Muscle layer of duodenum (tissue), 2 donors: ENCODE measurements around the gene CLIC4.
"Not testable (repeated sequence)": the region's sequence is repeated elsewhere in the genome, so short reads cannot be mapped to it uniquely, and the experiment has no call there.

ENCODE experiments used
- H3K27ac ChIP-seq: one replicate; pipeline ENCODE4 v1.7.0; 2013; ENCODE audit warnings: mild to moderate bottlenecking, low read length
- H3K27me3 ChIP-seq: one replicate; pipeline ENCODE4 v1.7.0; 2013; ENCODE audit warnings: low read depth, mild to moderate bottlenecking, control low read depth, low read length
- H3K36me3 ChIP-seq, 2 donors: one replicate each; pipeline ENCODE4 v1.7.0; 2013; ENCODE audit warnings: low read length in 2 of 2, control low read depth in 1 of 2, mild to moderate bottlenecking in 1 of 2; ENCODE audit not compliant: insufficient read depth in 2 of 2, control insufficient read depth in 1 of 2
- H3K4me1 ChIP-seq, 2 donors: one replicate each; pipeline ENCODE4 v1.7.0; 2013; ENCODE audit warnings: low read length in 2 of 2, mild to moderate bottlenecking in 2 of 2, control low read depth in 1 of 2, moderate library complexity in 1 of 2; ENCODE audit not compliant: insufficient read depth in 2 of 2, control insufficient read depth in 1 of 2
- H3K4me3 ChIP-seq, 2 donors: one replicate each; pipeline ENCODE4 v1.7.0; 2013; ENCODE audit warnings: low read length in 2 of 2, low read depth in 1 of 2, mild to moderate bottlenecking in 1 of 2
- H3K9me3 ChIP-seq, 2 donors: one replicate each; pipeline ENCODE4 v1.7.0; 2013; ENCODE audit warnings: low read length in 2 of 2, control low read depth in 1 of 2, mild to moderate bottlenecking in 1 of 2; ENCODE audit not compliant: control insufficient read depth in 1 of 2
- donor health status: healthy.

CLIC4 gene

GRCh38 chr1:24768873-24769605 lies 23.8 kb downstream of the CLIC4 start:
- Histone ChIP-seq H3K27me3 (no peaks in the 10 kb centered on the region), H3K4me3 (peak overlapping the region in 1 of 2 donors; percentile 16), H3K36me3 (peaks cover 0 to 7% of the 10 kb centered on the region in 2 donors), H3K4me1 (peaks cover 9 to 18% of the 10 kb centered on the region in 2 donors), H3K9me3 (no peaks in the 10 kb centered on the region), H3K27ac (peak overlapping the region; percentile 95)

- peak overlapping the region in 1 of 2 donors; percentile 16 for H3K4me3 ChIP-seq
- H3K4me1 ChIP-seq: peaks cover 6 to 14% of the 10 kb centered on the region in 2 donors
- no peaks in the 10 kb centered on the region for H3K27me3 ChIP-seq
- H3K9me3 ChIP-seq: no peaks in the 10 kb centered on the region
- H3K27ac ChIP-seq: peak overlapping the region; percentile 95
- peaks cover 0 to 7% of the 10 kb centered on the region in 2 donors for H3K36me3 ChIP-seq
Measured at GRCh38 chr1:24769656-24770651, 24.7 kb downstream of the CLIC4 start.

DNA sequence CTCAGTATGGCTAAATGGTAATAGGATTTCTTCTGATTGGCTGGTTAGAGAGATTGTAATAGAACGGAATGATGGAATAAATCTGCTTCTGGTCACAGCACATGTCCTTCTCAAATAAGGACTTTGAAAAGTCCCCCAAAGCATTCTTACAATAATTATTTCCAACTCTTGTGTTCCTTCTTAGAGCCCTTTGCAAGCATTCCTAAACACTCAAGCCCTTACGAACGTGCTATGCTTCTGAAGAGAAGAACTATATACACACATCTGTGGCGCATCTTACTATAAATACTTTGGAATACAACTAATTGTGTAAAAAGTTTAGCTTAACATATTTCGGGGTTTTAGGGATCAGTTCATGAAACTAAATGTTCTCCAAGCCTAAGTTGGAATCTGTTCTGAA lies 25.6 kb downstream of the CLIC4 start:
- peaks cover 0 to 11% of the 10 kb centered on the region in 2 donors for H3K4me1 ChIP-seq
- peaks cover 0 to 7% of the 10 kb centered on the region in 2 donors for H3K36me3 ChIP-seq
- no peaks in the 10 kb centered on the region for H3K9me3 ChIP-seq
- no peaks in the 10 kb centered on the region for H3K27me3 ChIP-seq
- H3K27ac ChIP-seq: peak overlapping the region; percentile 95
- peak overlapping the region; percentile 12 to 15 for H3K4me3 ChIP-seq

DNA sequence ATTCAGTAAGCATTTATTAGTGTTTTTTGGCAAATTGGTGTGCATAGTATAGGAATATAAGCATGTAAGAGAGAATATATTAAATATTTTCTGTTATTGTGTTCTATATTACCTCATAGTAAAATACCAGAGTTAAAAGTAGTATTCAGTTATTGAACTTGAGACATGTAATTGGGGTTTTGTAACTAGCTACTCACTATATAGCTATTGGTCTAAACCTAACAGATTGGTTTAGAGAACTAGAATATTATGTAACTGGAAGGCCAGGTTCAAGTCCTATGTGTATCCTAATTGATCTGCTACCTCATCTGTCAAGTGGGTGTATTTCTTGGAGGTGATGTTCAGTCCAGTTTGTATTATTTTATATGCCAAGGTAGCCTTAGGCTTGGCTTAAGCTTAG lies 26.3 kb downstream of the CLIC4 start:
- Histone ChIP-seq H3K27ac (peak overlapping the region; percentile 95), H3K4me3 (no peak overlapping the region), H3K27me3 (no peaks in the 10 kb centered on the region), H3K36me3 (peaks cover 0 to 7% of the 10 kb centered on the region in 2 donors), H3K9me3 (no peaks in the 10 kb centered on the region), H3K4me1 (peaks cover 0 to 15% of the 10 kb centered on the region in 2 donors)

DNA sequence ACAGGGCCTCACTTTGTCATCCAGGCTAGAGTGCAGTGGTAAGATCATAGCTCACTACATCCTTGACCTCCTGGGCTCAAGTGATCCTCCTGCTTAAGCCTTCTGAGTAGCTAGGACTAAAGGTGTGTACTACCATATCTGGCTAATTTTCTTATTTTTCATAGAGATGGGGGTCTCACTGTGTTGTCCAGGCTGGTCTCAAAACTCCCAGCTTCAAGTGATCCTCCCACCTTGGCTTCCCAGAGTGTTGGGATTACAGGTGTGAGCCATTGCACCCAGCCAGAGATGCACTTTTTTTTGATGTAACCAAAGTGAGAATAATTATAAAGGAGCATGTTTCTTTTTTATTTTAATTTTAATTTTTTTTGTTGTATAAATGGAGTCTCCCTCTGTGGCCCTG lies 28.4 kb downstream of the CLIC4 start:
- Histone ChIP-seq H3K27me3 (no peaks in the 10 kb centered on the region), H3K9me3 (no peaks in the 10 kb centered on the region), H3K27ac (no peak overlapping the region), H3K4me1 (peaks cover 0 to 16% of the 10 kb centered on the region in 2 donors), H3K4me3 (no peak overlapping the region), H3K36me3 (peaks cover 0 to 7% of the 10 kb centered on the region in 2 donors)

GRCh38 chr1:24775348-24775747 lies 30.1 kb downstream of the CLIC4 start:
- no peaks in the 10 kb centered on the region for H3K27me3 ChIP-seq
- no peak overlapping the region for H3K27ac ChIP-seq
- H3K36me3 ChIP-seq: peaks cover 0 to 7% of the 10 kb centered on the region in 2 donors
- H3K4me1 ChIP-seq: peaks cover 0 to 23% of the 10 kb centered on the region in 2 donors
- no peaks in the 10 kb centered on the region for H3K9me3 ChIP-seq
- no peak overlapping the region for H3K4me3 ChIP-seq

DNA sequence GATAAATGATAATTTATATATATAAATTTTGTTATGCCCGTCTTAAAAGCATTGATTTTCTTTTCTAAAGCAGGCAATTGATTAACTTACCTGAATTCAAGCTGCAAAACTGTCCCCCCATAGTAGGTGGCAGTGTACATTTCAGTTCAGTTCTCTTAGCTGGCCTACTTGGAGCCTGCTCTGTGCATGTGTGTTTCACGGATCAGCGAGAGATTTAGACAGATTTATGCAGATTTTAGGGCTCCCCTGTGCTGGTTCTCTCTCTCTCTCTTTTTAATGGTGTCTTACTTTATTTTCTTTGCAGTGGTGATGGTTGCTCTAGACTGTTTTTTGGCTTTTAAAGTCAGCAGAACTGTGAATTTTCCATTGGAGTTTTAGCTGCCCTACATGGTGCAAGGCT lies 30.7 kb downstream of the CLIC4 start:
- Histone ChIP-seq H3K27me3 (no peaks in the 10 kb centered on the region), H3K27ac (no peak overlapping the region), H3K4me3 (no peak overlapping the region), H3K4me1 (peaks cover 0 to 23% of the 10 kb centered on the region in 2 donors), H3K9me3 (no peaks in the 10 kb centered on the region), H3K36me3 (peaks cover 0 to 2% of the 10 kb centered on the region in 2 donors)

DNA sequence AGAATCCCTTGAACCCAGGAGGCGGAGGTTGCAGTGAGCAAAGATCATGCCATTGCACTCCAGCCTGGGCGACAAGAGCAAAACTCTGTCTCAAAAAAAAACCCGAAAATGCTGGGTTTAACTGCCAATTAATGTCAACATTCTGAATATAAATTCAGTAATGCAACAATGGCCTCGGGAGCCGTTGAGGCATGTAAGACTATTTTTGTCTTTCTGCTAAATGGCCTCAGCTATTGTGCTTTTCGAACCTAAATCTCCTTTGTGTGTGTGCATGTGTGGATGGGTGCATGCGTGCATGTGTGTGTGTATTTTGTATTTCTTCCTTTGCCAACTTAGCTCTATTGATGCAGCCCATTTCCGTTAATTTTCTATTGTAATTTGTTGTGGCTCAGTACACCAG lies 31.6 kb downstream of the CLIC4 start:
- Histone ChIP-seq H3K36me3 (no peaks in the 10 kb centered on the region), H3K27me3 (no peaks in the 10 kb centered on the region), H3K9me3 (no peaks in the 10 kb centered on the region), H3K4me1 (peaks cover 0 to 23% of the 10 kb centered on the region in 2 donors), H3K4me3 (no peak overlapping the region), H3K27ac (no peak overlapping the region)

DNA sequence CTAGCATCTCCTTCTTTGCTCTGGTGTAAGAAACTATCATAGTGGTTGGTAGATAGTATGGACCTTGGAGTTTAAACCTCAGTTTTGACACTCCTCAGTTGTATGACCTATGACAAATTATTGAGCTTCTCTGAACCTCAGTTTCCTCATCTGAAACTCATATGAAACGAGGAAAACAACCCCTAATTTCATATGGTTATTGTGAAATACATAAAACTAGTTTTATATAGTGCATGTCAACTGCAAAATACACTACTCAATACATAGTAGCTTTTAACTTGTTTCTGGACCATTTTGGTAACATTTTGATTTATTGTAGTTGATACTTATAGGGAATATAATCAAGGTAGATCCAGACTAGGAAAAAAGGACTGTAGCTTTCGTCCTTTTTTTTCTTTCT lies 32.9 kb downstream of the CLIC4 start:
- no peaks in the 10 kb centered on the region for H3K9me3 ChIP-seq
- H3K27me3 ChIP-seq: no peaks in the 10 kb centered on the region
- H3K36me3 ChIP-seq: no peaks in the 10 kb centered on the region
- H3K27ac ChIP-seq: no peak overlapping the region
- H3K4me1 ChIP-seq: peaks cover 0 to 23% of the 10 kb centered on the region in 2 donors
- no peak overlapping the region for H3K4me3 ChIP-seq

- H3K36me3 ChIP-seq, H3K27ac ChIP-seq, H3K27me3 ChIP-seq, H3K9me3 ChIP-seq, H3K4me3 ChIP-seq: not testable (repeated sequence)
- peaks cover 0 to 23% of the 10 kb centered on the region in 2 donors for H3K4me1 ChIP-seq
Measured at GRCh38 chr1:24779199-24779598, 34.0 kb downstream of the CLIC4 start.
